DOHH2 (cell line): ENCODE data around the gene ROR1.

Source experiments
- H3F3A ChIP-seq: fragments of 200-600 bp; sonication (generic), shearing (Covaris generic); 2 replicates; pipeline ENCODE4 v1.6.0; 2016; ENCODE audit warnings: antibody characterized with exemption, mild to moderate bottlenecking; ENCODE audit not compliant: control insufficient read depth, insufficient read depth
- H3K27ac ChIP-seq: fragments of 200-600 bp; sonication (generic); 2 replicates; pipeline ENCODE4 v1.5.1; 2014; ENCODE audit warnings: low read depth, mild to moderate bottlenecking, low read length, moderate library complexity
- H3K27me3 ChIP-seq: fragments of 200-600 bp; sonication (generic); 2 replicates; pipeline ENCODE4 v1.6.1; 2014; ENCODE audit warnings: mild to moderate bottlenecking, low read length, mixed read lengths; ENCODE audit not compliant: control insufficient read depth
- H3K36me3 ChIP-seq: fragments of 200-600 bp; sonication (generic); 2 replicates; pipeline ENCODE4 v1.6.1; 2014; ENCODE audit warnings: mild to moderate bottlenecking, low read length, moderate library complexity, mixed read lengths; ENCODE audit not compliant: control insufficient read depth
- H3K4me1 ChIP-seq: fragments of 200-600 bp; sonication (generic); 2 replicates; pipeline ENCODE4 v1.6.1; 2014; ENCODE audit warnings: mild to moderate bottlenecking, low read length, mixed read lengths; ENCODE audit not compliant: control insufficient read depth
- H3K4me2 ChIP-seq: fragments of 200-600 bp; sonication (generic); 2 replicates; pipeline ENCODE4 v1.6.0; 2014; ENCODE audit warnings: mild to moderate bottlenecking, low read length, moderate library complexity
- H3K4me3 ChIP-seq: fragments of 200-600 bp; sonication (generic); 2 replicates; pipeline ENCODE4 v1.5.1; 2014; ENCODE audit warnings: mild to moderate bottlenecking, low read length, mixed read lengths
- H3K79me2 ChIP-seq: fragments of 200-600 bp; sonication (generic); 2 replicates; pipeline ENCODE4 v1.6.1; 2014; ENCODE audit warnings: mild to moderate bottlenecking, low read length, mixed read lengths; ENCODE audit not compliant: control insufficient read depth
- H3K9me2 ChIP-seq: fragments of 200-600 bp; sonication (generic); replicated peaks from 2 replicates; pipeline ENCODE4 v1.6.1; 2014; ENCODE audit warnings: mild to moderate bottlenecking, low read length, mixed read lengths; ENCODE audit not compliant: control insufficient read depth
- H3K9me3 ChIP-seq: fragments of 200-600 bp; sonication (generic); 2 replicates; pipeline ENCODE4 v1.6.1; 2014; ENCODE audit warnings: antibody characterized with exemption, low read length, mixed read lengths; ENCODE audit not compliant: control insufficient read depth, insufficient read depth
- H4K20me1 ChIP-seq: fragments of 200-600 bp; sonication (generic); 2 replicates; pipeline ENCODE4 v1.6.0; 2014; ENCODE audit warnings: low read depth, mild to moderate bottlenecking, antibody characterized with exemption, low read length, moderate library complexity; ENCODE audit not compliant: control insufficient read depth, insufficient read depth
- EZH2phosphoT487 ChIP-seq: fragments of 200-600 bp; sonication (generic); IDR thresholded peaks from 2 replicates; pipeline ENCODE4 v1.6.1; 2017; ENCODE audit warnings: borderline replicate concordance, mild to moderate bottlenecking, antibody characterized with exemption, low read length, moderate library complexity, mixed read lengths
- TF ChIP-seq, protein P1 (sequence below): fragments of 200-600 bp; sonication (generic); IDR thresholded peaks from one replicate; pipeline ENCODE4 v1.5.1; 2014; ENCODE audit warnings: antibody characterized with exemption, mild to moderate bottlenecking, low read depth, low read length; ENCODE audit not compliant: poor library complexity, severe bottlenecking

The ROR1 gene

DNA sequence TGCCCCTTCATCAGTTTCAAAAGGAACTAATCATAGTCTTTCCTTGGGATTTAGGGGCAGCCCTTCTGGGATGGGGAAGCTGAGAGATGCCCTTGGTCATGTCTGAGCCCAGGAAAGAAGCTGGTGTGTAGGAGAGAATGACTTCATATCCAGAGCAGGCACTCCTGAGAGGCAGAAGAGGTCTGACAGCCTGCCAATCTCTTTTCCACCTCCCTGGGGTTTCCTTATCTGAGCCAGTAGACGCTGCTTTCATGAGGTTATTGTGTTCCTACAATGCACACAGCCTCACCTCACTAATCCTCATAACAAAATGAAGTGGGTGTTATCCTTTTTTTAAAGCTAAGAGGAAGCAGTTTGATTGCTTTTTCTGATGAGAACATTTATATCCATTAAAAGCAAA lies 14.1 kb downstream of the ROR1 start:
- no peak for TF ChIP-seq EZH2phosphoT487
- no peaks in the 10 kb centered on the region for H3K36me3 ChIP-seq
- no peaks in the 10 kb centered on the region for H3K4me1 ChIP-seq
- no peaks in the 10 kb centered on the region for H4K20me1 ChIP-seq
- H3K9me3 ChIP-seq: no peaks in the 10 kb centered on the region
- H3F3A ChIP-seq: no peaks in the 10 kb centered on the region
- H3K9me2 ChIP-seq: no peaks in the 10 kb centered on the region
- H3K27me3 ChIP-seq: no peaks in the 10 kb centered on the region
- H3K79me2 ChIP-seq: no peaks in the 10 kb centered on the region
- no peak overlapping the region for H3K27ac ChIP-seq
- H3K4me2 ChIP-seq: no peak overlapping the region
- no peak overlapping the region for H3K4me3 ChIP-seq

DNA sequence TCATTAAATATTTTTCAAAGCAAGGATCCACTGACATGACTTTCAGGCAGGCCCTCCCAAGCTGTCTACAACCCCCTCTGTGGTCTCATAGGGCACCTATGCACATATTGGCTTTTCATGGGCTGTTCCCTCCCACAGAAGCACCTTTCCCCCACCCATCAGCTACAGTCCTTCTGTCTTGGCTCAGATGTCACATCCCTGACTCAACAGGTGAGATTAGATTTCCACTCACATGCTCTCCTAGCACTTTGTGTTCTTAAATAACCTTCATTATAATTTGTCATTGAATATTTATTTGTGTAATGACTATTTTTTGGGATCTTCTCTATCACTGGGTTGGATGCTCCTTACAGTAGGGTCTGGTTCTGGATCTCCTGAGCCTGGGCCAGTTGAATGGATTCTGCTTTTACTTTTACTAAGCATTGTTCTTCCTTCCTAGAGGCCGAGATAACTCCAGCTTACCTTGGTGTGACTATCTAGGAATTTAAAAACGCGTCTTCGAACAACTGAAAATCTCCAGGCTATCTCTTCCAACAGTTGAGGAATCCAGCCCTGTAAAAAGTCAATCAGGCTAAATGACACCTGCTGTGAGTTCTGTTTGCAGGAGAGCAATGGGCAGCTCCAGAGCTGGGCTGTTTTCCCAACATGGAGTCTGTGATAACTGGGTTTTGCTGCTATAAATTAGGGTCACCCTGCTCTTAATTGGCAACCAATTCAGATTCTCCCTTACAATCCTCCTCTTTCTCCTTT lies 16.2 kb downstream of the ROR1 start:
- H3K9me3 ChIP-seq: no peaks in the 10 kb centered on the region
- H3K4me1 ChIP-seq: no peaks in the 10 kb centered on the region
- H4K20me1 ChIP-seq: no peaks in the 10 kb centered on the region
- TF ChIP-seq EZH2phosphoT487: no peak
- TF ChIP-seq, protein P1, sequence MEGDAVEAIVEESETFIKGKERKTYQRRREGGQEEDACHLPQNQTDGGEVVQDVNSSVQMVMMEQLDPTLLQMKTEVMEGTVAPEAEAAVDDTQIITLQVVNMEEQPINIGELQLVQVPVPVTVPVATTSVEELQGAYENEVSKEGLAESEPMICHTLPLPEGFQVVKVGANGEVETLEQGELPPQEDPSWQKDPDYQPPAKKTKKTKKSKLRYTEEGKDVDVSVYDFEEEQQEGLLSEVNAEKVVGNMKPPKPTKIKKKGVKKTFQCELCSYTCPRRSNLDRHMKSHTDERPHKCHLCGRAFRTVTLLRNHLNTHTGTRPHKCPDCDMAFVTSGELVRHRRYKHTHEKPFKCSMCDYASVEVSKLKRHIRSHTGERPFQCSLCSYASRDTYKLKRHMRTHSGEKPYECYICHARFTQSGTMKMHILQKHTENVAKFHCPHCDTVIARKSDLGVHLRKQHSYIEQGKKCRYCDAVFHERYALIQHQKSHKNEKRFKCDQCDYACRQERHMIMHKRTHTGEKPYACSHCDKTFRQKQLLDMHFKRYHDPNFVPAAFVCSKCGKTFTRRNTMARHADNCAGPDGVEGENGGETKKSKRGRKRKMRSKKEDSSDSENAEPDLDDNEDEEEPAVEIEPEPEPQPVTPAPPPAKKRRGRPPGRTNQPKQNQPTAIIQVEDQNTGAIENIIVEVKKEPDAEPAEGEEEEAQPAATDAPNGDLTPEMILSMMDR: no peak
- no peaks in the 10 kb centered on the region for H3F3A ChIP-seq
- no peak overlapping the region for H3K27ac ChIP-seq
- no peak overlapping the region for H3K4me2 ChIP-seq
- H3K36me3 ChIP-seq: no peaks in the 10 kb centered on the region
- no peak overlapping the region for H3K4me3 ChIP-seq
- H3K79me2 ChIP-seq: no peaks in the 10 kb centered on the region
- H3K9me2 ChIP-seq: no peaks in the 10 kb centered on the region
- no peaks in the 10 kb centered on the region for H3K27me3 ChIP-seq

DNA sequence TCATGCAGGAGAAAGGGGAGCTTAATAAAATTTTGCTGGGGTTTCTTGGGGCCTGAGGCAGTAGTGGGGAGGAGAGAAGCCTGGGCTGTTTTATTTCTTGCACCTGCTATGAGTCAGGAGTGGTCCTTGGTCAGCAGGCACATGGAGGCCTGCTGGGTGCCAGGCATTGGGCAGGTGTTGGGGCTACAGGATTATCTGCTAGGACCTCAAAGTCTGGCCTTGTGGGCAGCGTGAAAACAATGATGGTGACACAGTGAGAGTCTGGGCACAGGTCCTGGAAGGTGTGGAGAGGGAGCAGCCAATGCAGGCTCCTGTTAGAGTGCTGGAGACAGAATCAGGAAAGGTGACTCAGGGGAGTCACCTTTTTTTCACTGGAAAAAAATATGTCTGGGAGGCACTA lies 17.2 kb downstream of the ROR1 start:
- TF ChIP-seq, protein P1: no peak
- TF ChIP-seq EZH2phosphoT487: no peak

DNA sequence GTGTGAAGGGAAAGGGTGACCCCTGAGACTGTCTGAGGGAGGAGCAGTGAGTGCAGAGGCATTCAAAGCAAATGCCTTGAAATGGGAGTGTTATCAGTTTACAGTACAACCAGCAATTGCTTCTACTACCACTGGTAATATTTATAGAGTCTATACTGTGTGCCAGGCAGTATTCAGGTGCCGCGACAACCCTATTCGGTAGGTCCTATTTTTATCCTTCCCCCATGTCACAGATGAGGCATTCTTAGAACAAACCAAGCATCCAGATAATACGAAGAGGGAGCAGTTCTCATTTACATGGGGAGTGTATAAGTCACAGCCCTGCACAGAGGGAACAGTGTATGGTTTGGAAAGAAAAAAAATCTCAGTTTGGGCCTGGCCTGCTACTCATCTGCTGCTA lies 18.3 kb downstream of the ROR1 start:
- Histone ChIP-seq H3K4me1 (no peaks in the 10 kb centered on the region), H3K4me2 (no peak overlapping the region), H3K27ac (no peak overlapping the region), H3K9me3 (no peaks in the 10 kb centered on the region), H3K79me2 (no peaks in the 10 kb centered on the region), H3K36me3 (no peaks in the 10 kb centered on the region), H3K9me2 (no peaks in the 10 kb centered on the region), H3K4me3 (no peak overlapping the region), H3K27me3 (no peaks in the 10 kb centered on the region), H4K20me1 (no peaks in the 10 kb centered on the region), H3F3A (no peaks in the 10 kb centered on the region)
- TF ChIP-seq EZH2phosphoT487: no peak
- TF ChIP-seq, protein P1: no peak

More for the DNA sequence above, 17.2 kb downstream of the ROR1 start:
- H4K20me1 ChIP-seq: no peaks in the 10 kb centered on the region
- H3K9me2 ChIP-seq: no peaks in the 10 kb centered on the region
- H3K4me3 ChIP-seq: no peak overlapping the region
- no peaks in the 10 kb centered on the region for H3K4me1 ChIP-seq
- no peaks in the 10 kb centered on the region for H3K36me3 ChIP-seq
- no peaks in the 10 kb centered on the region for H3F3A ChIP-seq
- no peaks in the 10 kb centered on the region for H3K27me3 ChIP-seq
- no peaks in the 10 kb centered on the region for H3K9me3 ChIP-seq
- H3K27ac ChIP-seq: no peak overlapping the region
- no peaks in the 10 kb centered on the region for H3K79me2 ChIP-seq
- no peak overlapping the region for H3K4me2 ChIP-seq
